Measurements from ENCODE around the gene CAMTA1. TPM values are rescaled to one million over a fixed set of nuclear protein-coding genes. Genes with fewer than 3 reads are reported as not detected.

The CAMTA1 gene
- polyA plus RNA-seq, 1 experiment = 23.1 TPM

DNA sequence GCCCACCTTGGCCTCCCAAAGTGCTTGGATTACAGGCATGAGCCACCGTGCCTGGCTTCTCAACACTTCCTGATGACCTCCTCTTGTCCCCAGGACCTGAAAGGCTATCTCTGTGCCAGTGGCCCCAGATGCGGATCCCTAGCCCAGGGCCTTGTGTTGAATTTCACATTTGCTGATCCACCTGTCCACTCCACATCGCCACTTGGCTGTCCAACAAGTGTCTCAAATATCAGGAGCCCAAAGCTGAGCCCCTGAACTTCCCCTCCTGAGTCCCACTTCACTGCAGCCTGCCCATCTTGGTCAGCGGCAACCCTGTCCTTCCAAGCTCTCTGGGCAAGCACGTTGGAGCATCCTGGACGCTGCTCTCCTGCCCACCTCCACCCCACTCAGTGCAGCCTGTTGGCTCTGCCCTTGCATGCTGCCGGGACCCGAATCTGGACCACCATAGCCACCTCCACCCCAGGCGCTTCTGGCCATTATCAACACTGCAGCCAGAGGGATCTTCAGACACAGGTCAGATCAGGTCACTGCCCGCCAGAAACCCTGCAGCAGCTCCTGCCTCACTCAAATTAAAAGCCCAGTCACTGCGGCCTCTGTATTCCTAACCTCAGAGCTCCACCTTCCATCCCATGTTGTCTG is 633.3 kb downstream of the CAMTA1 start:
- no peak for DNase-seq (ENCODE audit: low read depth)
- H3K36me3 ChIP-seq (ENCODE audit: control insufficient read depth, insufficient read depth, low read length) = no peaks in the 10 kb centered on the region
- no peaks in the 10 kb centered on the region for H3K27me3 ChIP-seq (ENCODE audit: control insufficient read depth, insufficient read depth, low read length)
- TF ChIP-seq, protein P1, sequence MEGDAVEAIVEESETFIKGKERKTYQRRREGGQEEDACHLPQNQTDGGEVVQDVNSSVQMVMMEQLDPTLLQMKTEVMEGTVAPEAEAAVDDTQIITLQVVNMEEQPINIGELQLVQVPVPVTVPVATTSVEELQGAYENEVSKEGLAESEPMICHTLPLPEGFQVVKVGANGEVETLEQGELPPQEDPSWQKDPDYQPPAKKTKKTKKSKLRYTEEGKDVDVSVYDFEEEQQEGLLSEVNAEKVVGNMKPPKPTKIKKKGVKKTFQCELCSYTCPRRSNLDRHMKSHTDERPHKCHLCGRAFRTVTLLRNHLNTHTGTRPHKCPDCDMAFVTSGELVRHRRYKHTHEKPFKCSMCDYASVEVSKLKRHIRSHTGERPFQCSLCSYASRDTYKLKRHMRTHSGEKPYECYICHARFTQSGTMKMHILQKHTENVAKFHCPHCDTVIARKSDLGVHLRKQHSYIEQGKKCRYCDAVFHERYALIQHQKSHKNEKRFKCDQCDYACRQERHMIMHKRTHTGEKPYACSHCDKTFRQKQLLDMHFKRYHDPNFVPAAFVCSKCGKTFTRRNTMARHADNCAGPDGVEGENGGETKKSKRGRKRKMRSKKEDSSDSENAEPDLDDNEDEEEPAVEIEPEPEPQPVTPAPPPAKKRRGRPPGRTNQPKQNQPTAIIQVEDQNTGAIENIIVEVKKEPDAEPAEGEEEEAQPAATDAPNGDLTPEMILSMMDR (IDR thresholded peaks at IDR 0.05; ENCODE audit: insufficient read depth, low read depth, low read length) = no peak
- H3K4me3 ChIP-seq (ENCODE audit: low read depth, low read length) = no peak overlapping the region
- ChIA-PET POLR2A (no interaction called here), CTCF (no interaction called here)

DNA sequence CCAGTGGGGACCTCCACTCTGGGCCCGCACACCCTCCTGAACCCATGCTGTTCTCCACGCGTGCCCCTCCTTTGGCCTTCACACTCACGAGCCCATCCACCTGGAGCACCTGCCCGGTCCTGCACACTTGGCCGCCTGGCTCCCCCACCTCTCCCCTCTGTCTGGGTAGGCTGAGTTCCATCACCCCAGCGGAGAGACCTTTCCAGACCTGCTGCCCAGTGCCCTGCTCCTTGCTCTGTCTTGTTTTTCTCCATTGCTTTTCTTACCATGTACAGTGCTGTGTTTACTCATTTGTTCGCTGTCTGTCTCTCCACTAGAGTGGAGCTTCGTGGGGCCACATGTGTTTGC is 634.8 kb downstream of the CAMTA1 start:
- ChIA-PET CTCF (no interaction called here), POLR2A (no interaction called here)
- TF ChIP-seq, protein P1 (IDR thresholded peaks at IDR 0.05; ENCODE audit: insufficient read depth, low read depth, low read length) = no peak
- DNase-seq (ENCODE audit: low read depth) = no peak
- Histone ChIP-seq H3K27me3 (ENCODE audit: control insufficient read depth, insufficient read depth, low read length) (no peaks in the 10 kb centered on the region), H3K4me3 (ENCODE audit: low read depth, low read length) (no peak overlapping the region), H3K36me3 (ENCODE audit: control insufficient read depth, insufficient read depth, low read length) (no peaks in the 10 kb centered on the region)

DNA sequence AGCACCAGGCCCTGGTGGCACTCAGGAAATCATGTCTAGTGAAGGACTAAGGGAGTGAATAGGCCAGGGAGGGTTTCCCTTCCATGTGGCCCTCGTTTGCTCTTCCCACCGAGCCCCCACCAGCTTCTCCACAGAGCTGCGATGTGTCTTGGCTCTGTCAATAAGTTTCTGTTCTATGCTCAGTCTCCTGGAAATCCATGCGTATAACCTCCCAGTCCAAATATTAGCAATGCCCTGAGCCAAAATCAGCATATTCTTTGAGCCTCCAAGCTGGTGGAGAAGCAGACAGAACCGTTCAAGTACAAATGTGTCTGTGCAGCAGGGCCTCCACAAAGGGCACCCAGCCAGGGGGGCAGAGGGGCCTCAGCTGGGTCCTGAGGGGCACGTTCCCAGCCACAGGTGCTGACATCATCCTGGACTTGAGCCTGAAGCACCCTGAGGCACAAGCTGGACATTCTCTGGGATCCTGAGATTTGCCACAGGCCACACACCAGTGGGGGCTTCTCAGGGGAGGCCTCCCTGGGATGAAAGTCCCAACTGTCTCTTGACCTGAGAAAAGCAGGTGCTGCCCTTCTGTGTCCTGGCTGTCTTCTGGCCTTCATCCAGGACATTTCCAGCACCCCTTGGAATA is 635.3 kb downstream of the CAMTA1 start:
- ChIA-PET CTCF (no interaction called here), POLR2A (no interaction called here)
- no peaks in the 10 kb centered on the region for H3K27me3 ChIP-seq (ENCODE audit: control insufficient read depth, insufficient read depth, low read length)
- H3K4me3 ChIP-seq (ENCODE audit: low read depth, low read length) = no peak overlapping the region
- DNase-seq (ENCODE audit: low read depth) = no peak
- TF ChIP-seq, protein P1 (IDR thresholded peaks at IDR 0.05; ENCODE audit: insufficient read depth, low read depth, low read length) = no peak
- H3K36me3 ChIP-seq (ENCODE audit: control insufficient read depth, insufficient read depth, low read length) = no peaks in the 10 kb centered on the region

DNA sequence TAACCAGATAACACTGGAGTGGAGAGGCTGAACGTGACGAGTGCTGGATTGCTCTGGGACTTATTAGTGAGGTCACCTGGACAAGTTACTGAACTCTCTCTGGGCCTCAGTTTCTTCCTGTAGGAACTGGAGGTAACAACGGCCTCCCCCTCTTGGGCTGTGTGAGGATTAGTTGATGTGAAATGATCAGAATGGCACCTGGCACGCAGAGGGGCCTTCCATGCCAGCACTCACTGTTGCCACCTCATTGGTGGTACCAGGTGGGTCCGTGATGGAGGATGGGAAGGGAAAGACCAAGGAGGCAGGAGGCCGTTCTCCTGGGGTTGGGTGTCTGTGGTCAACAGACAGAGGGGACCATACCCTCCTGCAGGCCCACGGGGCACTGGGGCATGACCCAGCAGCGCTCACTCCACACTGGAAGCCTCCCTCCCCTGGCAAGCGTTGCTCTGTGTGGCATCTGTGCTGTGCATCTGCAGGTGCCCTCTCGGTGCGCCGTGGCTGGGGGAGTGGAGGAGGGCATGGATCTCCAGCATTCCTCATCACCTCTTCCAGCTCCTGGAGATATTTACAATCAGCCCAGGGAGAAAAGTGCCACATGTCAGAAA is 636.3 kb downstream of the CAMTA1 start:
- POLR2A ChIA-PET = no interaction called here
- H3K36me3 ChIP-seq (ENCODE audit: control insufficient read depth, insufficient read depth, low read length) = no peaks in the 10 kb centered on the region
- no peak for DNase-seq (ENCODE audit: low read depth)
- TF ChIP-seq, protein P1 (IDR thresholded peaks at IDR 0.05; ENCODE audit: insufficient read depth, low read depth, low read length) = no peak
- no peaks in the 10 kb centered on the region for H3K27me3 ChIP-seq (ENCODE audit: control insufficient read depth, insufficient read depth, low read length)
- H3K4me3 ChIP-seq (ENCODE audit: low read depth, low read length) = no peak overlapping the region
- CTCF ChIA-PET = no interaction called here

DNA sequence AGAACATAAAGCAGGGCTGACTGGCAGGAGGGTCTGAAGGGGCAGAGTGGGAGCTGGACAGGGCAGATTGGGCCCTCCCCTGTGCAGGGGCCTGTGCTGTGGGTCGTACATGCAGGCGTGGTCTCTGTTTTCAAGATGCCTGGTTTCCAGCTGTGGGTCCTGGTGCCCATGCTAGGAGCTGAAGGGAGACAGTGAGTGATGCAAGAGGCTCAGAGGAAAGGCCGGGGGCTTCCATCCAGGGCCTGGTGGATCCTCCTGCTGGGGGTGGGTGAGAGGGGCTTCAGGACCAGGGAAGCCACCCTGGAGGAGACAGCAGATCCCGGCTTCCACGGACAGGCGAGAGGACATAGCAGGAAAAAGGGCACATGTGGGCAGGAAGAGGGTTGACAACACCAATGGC is 636.8 kb downstream of the CAMTA1 start:
- DNase-seq (ENCODE audit: low read depth) = no peak
- TF ChIP-seq, protein P1 (IDR thresholded peaks at IDR 0.05; ENCODE audit: insufficient read depth, low read depth, low read length) = no peak
- ChIA-PET POLR2A (no interaction called here), CTCF (no interaction called here)
- Histone ChIP-seq H3K4me3 (ENCODE audit: low read depth, low read length) (no peak overlapping the region), H3K27me3 (ENCODE audit: control insufficient read depth, insufficient read depth, low read length) (no peaks in the 10 kb centered on the region), H3K36me3 (ENCODE audit: control insufficient read depth, insufficient read depth, low read length) (no peaks in the 10 kb centered on the region)
